ENCODE results near the gene PLCL1.
"Not testable (repeated sequence)": the region's sequence is repeated elsewhere in the genome, so short reads cannot be mapped to it uniquely, and the experiment has no call there.

The PLCL1 gene

DNA sequence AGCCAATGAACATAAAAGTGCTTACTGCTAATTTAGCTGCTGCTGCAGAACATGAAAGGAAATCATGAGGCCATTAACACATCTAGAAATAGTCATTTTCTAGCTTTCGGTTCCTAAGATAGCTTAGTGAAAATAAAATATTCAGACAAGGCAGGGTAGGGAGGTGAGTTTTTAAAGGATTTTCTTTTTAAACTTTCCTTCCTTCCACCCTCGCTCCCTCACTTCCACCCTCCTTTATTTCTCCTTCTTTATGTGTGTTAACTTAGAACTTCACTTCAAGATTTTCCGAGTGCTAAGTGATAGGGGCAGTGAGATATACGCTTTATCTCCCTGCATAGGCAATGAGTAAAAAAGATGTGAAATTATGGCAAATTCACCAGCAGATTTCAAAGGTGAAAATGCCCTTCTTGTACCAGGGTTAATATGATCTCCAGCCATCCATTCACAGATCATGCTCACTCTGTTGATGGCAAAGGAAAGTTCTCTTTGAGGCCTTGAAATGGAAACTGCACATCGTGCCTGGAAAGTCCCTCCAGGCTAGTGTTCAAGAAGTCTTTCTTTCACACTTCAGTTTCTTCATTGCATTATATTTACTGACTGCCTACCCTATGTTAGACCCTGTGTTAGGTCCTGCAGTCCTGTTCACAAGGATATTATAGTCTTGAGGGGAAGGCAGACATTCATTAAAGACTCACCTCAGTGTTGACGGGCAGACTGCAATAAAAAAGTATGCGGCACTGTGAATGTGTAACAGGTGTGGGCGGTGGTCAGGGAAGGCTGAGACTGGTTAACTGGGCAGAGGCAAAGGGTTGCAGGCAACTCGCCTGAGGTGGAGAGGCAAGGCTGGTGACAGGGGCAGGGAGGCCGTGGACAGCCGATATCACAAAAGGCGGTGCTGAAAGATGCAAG lies 200.8 kb downstream of the PLCL1 start:
- peak in 2 of 6 experiments; percentile 2 to 9 for DNase-seq

DNA sequence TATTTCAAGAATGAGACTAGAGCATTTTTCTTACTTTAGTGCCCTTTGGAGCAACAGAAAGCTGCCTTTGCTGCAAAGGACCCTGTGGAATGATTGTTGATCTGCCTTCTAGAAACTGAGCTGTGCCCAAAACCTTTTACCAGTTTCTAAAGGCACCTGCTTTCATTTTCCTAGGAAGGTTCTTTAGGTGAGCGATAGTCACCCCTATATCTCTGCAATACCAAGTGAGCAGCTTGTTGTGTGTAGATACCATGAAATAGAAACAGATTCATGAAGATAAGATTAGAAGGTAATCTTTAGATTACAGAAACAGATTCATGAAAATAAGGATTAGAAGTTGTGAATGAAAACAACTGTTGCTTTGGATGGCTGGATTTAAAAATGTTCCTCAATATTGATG lies 202.3 kb downstream of the PLCL1 start:
- no peak for DNase-seq

DNA sequence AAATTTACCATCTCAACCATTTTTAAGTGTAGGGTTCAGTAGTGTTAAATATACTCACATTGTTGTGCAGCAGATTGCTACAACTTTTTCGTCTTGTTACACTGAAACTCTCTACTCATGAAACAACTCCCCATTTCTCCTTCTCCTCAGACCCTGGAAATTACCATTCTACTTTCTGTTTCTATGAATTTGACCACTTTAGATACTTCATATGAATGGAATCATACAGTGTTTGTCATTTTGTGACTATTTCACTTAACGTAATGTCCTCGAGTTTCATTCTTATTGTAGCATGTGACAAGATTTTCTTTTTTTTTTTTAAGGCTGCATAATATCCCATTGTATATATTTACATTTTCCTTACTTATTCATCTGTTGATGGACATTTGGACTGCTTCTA lies 203.8 kb downstream of the PLCL1 start:
- no peak for DNase-seq

DNA sequence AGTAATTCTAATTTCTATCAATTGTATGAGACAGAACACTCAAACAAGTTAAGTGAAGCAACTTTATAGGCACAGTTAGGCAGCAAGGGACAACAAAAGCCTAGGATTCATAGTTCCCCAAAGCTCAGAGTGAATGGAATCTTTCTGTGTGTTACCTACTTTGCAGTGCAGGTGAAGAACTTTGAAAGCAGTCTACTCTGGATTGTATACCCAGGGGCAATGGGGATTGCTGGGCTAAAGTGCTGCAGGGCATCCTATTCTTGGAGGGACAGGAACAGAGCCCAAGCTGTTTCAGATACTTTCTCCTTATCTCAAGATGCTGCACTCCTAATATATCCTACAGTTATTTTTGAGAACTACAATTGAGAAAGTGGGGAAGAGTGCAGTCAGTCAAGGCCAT lies 207.6 kb downstream of the PLCL1 start:
- DNase-seq, result no peak

DNA sequence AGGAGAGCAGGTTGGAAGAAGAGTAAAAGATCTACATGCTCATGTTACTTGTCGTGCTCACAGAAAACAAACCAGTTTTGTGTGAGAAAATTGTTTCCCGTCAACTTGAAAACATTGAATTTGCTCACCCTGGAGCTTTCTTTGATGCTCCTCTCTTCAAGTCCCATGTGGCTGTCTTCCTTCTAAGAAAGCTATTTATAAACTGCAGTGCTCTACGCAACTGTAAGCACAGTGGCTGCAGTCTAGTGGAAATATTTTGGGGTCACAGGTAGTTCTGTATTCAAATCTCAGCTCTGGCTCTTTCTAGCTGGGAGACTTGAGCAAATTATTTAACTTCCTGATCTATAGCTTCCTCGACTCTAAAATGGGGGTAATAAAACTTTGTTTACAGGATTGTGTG lies 211.8 kb downstream of the PLCL1 start:
- DNase-seq, result peak in 1 of 6 experiments; percentile 4

DNA sequence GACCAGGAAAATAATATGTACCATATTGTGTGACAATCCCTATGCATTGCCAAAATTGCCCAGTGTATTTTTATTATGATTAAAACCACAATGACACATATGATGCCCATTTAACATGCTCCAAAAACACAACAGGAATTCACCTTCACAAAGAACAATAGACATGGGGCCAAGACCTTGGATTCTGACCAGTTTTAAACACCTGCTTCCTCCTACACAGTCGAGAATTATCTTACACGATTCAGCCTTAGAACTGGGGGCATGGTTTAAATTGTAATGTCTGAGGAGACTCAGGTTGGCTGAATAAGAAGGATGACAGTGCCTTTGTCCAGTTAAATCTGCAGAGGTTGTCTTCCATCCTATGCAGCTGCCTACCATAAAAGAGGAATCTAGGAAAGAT lies 212.7 kb downstream of the PLCL1 start:
- DNase-seq, result no peak

DNA sequence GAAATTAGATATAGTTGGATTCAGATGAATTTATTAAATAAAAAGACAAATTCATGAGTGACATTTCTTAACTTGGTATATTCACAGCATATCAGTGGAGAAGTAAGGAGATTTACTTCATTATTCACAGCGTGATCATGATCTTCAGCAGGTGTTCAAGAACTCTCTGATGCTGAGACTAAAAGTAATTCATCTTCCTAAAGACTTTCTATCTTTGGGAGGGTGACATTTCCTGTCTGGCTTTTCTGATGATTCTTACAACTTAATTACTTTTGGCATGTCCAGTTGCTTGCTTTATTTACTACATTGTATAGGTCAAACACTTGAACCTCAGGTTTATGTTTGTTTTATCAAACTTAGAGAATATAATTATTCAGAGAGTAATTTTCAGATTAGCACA lies 224.6 kb downstream of the PLCL1 start:
- no peak for DNase-seq

DNA sequence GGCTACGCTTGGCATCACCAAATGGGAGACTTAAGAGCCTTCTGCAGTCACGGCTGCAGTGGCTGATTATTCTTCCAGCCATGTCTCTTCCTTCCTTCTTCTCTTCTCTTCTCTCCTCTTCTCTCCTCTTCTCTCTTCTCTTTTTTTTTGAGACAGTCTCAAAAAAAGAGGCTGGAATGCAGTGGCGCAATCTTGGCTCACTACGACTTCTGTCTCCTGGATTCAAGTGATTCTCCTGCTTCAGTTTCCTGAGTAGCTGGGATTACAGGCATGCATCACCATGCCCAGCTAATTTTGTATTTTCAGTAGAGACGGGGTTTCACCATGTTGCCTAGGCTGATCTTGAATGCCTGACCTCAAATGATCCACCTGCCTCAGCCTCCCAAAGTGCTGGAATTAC lies 225.2 kb downstream of the PLCL1 start:
- DNase-seq, result not testable (repeated sequence)

DNA sequence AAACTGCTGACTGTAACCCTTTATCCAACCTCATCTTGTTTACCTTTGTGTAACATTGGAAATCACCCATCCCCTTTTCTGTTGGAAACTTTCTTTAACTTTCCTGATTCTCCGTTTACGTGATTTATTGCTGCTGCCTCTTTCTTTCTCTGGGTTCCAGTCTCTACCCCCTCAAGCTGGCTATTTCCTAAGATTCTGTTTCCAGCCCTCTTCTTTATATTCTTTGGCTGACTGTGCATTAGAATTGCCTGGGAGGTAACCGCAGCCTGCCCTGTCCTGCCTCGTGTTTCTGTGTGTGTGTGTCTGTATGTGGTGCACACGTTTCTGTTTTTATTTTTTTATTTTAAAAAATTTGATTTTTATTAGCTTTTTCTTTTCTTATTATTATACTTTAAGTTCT lies 229.2 kb downstream of the PLCL1 start:
- DNase-seq, result no peak

DNA sequence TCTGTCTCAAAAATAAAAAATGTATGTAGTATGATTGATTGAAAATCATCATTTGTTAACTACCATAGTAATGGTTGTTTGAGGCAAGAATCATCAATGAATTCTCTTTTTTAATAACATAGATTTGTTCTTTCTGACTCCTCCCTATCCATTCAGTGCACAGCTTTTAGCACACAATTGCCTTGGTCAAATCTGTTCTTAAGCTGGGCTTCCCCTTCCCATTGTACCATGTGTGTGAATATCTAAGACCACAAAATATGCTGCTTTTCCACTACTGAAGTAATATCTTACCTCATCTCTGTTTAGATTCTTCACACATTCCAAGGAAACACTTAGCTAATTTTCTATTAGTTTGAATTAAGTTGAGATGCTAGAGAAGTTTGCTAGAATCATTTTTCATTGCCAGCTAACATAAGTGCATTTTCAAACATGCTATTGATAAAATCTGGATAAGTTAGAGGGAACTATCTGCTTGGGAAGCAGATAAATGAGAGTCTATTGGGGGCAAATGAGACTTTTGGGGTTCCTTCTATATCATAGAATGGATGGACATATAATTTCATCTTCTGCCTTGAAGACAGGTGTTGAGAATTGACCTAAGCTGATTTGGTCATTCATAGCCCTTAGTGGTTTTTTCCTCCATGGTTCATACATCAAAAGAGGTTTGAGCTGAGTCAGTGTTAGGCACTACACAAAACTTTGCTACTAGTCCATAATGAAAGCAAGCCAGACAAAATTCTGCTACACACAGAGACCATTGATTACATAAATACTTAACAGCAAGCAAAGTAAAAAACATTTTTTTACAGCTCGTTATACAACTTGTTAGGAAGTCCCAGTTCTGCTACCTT lies 231.9 kb downstream of the PLCL1 start:
- no peak for DNase-seq

DNA sequence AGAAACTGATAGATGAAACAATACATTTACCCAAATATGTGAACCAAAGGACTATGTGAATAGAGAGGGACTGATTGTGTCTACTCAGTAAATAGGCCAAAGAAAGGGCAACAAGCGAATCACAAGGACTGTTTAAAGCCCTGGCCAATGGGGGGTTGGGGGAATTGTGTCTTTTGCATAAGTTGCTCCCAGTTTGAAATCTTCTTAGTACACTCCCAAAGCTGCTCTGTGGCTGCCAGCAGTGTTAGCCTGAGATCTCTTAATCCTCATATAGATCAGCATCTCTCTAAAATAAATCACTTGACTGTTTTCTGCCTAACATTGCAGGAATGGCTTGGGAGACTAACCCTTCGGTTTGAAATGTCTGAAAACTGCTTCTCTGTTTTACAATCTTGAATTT lies 236.4 kb downstream of the PLCL1 start:
- no peak for DNase-seq

DNA sequence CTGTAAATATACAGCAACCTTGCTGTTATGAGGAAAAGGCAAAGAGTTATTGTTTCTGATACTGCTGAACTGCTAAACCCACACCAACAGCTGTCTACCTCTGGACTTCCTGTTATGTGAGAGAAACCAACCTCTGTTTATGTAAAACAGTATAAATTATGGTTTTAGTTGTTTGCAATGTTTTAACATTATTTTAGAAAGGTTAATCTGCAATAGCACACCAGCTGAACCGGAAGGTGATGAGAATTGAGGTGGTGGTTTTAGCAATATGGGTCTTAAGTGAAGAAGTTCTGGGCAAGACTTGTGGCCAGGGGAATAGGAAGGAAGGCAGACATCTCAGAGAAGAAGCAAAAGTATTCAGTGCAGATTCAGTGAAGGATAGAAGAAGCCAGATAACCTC lies 237.8 kb downstream of the PLCL1 start:
- DNase-seq, result peak in 2 of 6 experiments; percentile 13 to 31

DNA sequence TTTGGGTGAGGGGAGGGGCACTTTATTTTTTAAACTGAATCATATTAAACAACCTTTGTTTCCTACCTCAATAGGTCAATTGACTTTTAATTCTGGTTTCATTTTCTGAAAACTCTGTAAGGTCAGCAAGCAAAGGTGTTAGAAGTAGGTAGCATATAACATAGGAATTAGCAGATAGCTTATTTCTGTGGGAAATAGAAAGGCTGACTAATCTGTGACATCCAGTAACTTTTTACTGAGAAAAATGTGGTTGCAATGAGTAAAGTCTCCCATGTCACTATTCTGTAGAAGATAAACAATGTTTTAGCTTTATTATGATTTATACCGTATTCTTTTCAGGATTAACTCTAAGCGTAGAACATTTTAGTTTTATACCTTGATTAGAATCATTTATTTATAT lies 240.4 kb downstream of the PLCL1 start:
- DNase-seq, result no peak

DNA sequence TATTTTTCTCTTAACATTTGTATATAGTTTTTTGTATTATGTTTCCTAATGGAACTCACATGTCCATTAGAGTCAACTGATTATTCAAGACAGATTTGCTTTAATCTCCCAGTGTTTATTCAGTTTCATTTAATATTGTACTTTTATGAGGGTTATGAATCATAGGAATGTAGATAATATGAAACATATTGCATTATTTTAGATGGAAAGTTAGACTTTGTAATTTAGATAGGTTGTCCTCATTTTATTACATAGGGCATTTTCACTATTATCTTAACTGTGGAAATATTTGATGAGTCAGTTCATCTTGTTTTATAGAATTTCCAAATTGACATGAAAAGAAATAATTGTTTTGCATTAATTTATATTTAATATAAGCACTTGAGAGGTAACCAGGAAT lies 240.8 kb downstream of the PLCL1 start:
- no peak for DNase-seq

DNA sequence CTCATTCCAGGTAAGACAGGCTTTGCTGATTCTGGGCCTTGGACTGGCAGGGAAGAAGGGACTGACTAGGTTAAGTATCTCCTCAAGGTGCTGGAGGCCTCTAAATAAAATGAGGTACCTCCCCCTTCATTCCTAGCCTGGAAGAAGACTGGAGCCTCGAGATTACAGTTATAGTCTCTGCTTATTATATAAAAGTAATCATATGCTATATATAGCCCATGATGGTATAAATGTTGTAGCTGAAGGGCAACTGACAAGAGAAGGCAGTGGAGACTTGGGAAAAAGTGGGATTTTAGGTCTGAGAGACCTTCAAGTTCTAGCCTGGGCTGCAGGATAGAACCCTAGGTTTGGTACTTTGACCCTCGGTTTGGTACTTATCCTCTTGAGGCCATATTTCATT lies 248.3 kb downstream of the PLCL1 start:
- no peak for DNase-seq

DNA sequence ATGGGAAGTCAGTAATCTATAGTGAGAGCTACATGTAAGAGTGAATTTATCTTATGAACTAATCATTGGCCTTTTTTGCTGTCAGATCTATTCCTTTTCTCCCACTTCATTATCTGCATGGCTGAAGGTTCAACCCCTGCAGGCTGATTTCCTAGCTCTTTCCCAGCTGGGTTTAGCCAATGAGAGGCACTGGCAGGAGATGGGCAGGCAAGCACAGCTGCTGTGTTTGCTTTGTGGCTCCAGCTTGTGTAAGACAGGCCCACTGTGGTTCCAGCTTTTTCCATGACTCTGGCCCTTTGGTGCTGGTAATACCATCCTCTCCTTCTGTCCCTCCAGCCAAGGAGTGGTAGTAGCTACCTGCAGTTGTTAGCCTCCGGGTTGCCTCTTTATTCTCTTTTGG lies 248.8 kb downstream of the PLCL1 start:
- DNase-seq, result no peak

DNA sequence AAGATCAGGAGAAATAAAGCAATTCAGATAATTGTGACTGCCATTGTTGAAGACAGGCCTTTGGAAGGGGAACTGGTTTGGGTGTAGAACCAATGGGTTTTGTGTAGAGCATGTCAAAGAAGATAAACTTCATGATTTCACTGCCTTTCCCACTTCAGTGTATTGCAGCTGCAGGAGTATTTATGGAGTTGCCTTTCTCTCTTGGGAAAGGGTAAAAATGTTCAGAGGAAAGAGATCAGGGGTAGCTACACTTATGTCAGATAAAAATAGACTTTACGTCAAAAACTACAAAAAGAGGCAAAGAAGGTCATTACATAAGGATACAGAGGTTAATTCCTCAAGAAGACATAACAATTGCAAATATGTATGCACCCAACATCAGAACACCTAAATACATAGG lies 249.4 kb downstream of the PLCL1 start:
- DNase-seq, result no peak

DNA sequence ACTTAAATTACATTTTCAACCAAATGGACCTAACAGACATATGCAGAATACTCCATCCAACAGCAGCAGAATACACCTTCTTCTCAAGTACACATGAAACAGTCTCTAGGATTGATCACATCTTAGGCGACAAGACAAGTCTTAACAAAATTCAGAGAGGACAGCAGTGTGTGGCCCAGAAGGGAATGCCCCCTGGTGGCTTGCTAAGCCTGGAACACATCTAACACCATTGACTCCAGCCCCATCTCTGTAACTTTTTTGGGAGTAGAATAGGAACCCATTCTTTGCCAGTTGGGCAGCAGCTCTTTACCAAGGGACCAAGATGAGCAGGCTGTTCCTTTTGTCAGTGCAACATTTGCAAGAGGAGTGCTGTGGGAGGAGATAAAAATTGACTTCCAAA lies 249.9 kb downstream of the PLCL1 start:
- DNase-seq, result peak; percentile 12 to 49 (median 20)

DNA sequence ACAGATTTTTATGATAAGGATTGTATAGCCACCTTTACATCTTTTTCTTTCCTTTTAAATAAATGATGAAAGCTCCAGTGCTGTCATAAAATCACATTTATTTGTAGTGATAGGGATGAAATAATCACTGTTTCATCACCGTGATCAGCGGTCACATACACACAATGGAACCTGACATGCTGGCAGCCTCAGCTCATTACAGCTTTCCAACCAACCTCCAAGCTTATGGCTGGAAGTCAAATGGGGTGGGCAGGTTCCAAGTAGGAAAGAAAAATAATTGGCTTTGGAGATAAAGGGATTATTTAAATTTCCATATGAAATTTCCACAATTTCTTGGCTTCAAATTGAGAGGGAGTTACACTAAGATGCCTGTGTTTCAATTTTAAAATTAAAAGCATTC lies 251.3 kb downstream of the PLCL1 start:
- DNase-seq, result no peak

DNA sequence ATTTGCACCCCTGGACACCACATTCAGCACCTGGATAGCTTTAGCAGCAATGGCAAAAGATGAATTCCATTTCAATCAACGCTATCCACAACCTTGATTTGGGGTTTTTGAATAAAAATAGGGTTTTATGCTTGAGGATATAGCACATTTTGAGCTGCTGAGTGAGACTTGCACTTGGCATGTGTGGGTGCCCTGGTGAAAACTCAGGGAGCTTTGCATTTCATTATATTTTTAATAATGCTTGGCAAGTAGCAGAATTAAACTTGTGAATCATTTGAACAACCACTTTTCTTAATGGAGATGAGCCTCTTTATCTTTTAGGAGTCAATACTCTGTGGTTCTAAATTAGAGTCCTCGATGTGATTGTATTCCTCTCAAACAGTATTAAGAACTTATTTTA lies 252.4 kb downstream of the PLCL1 start:
- DNase-seq, result no peak

DNA sequence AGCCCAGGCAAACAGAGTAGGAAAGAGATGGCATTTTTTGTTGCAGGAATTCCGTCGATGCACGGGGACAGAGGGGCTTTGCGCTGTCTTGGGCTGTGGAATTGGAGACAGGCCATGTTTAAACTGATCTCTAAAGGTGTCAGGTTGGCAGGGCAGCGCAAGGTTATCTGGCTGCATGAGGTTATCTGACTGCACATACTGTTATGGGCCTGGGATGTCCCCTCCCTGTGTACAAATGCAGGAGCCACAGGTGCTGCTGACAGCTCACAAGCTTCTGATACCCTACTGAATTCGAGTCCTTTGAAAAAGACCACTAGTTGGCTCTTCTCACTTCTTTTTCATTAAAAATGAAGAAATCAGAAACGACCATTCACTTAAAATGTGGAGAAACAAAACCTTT lies 255.4 kb downstream of the PLCL1 start:
- no peak for DNase-seq

DNA sequence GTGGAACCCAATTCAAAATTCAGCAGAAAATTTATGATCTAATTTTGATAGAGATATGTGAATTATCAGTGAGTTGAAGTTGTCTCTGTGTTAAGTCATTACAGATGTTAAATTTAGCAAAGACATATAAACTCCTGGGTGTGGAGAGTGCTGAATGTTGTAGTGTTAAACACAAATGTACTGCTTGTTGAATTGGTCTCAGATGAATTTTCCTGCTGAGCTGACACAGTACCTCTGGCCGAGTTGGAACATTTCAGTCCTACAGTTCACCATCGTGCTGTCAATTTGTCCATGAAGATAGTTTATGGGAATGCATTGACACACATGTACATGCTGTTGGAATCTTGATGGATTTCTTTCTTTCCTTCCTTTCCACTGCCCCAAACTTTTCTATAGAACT lies 255.9 kb downstream of the PLCL1 start:
- DNase-seq, result no peak

DNA sequence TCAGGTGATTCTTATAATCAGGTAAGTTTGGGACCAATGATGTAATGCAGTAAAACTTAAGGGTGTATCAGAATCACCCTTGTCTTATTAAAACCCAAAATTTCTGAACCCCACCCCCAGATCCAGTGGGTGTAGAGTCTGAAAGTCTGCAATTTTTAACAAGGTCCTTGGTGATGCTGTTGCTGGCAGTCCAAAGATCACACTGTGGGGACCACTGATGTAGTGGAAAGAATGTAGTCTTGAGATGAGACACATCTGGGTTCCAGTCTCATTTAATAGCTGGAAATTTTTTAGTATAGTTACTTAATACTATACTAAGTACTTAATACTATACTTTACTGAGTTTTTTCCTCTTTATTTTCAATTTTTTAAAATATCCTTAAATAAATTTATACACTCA lies 258.4 kb downstream of the PLCL1 start:
- no peak for DNase-seq

DNA sequence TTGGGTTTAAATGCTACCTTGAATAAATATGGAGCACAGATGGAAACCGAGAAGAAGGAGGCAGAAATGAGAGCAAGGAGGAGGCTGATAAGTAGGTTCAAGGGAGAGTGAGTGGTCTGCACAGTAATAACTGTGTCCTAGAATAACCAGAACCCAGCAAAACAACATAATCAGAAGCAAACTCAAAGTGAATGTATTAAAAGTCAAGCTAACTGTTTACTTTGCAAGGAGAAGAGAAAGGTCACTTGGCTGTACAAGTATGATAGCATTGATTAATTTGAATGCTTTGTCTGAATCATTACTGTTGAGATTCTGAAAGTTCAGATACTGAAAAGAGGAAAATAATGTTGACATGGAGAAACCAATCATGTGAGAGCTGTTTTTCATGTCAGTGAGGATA lies 258.8 kb downstream of the PLCL1 start:
- no peak for DNase-seq

Data from stimulated activated naive CD4-positive, alpha-beta T cell (primary cell).